ENCODE results near the gene MYO1H. TPM values are rescaled to one million over a fixed set of nuclear protein-coding genes. Genes with fewer than 3 reads are reported as not detected.

The MYO1H gene
- total and polyA plus RNA-seq, 12 donors = 0.03 to 0.08 TPM; not detected in 10

GRCh38 chr12:109455706-109456105 lies 108.0 kb downstream of the MYO1H start:
- Histone ChIP-seq H3K4me1 (replicated peaks in 1 of 2) (peaks cover 7 to 34% of the 10 kb centered on the region in 2 donors), H3K36me3 (replicated peaks in 1 of 2) (peaks cover 0 to 81% of the 10 kb centered on the region in 2 donors), H3K4me3 (no peak overlapping the region), H3K9me3 (replicated peaks in 1 of 3) (no peaks in the 10 kb centered on the region), H3K27ac (no peak overlapping the region), H3K27me3 (no peaks in the 10 kb centered on the region)
- intact Hi-C loops (cut with DNase I) = no loop called here
- 84 to 100% (median 93%) methylated on average over 1 of the region's 1 CpG for WGBS, 4 donors
- no peak for DNase-seq
- TF ChIP-seq CTCF (IDR thresholded peaks at IDR 0.05) (no peak), POLR2A (IDR thresholded peaks at IDR 0.05) (no peak)

GRCh38 chr12:109458086-109458485 lies 110.4 kb downstream of the MYO1H start:
- no peaks in the 10 kb centered on the region for H3K27me3 ChIP-seq
- H3K4me3 ChIP-seq = no peak overlapping the region
- WGBS, 4 donors = 64 to 80% (median 72%) methylated on average over 4 of the region's 4 CpGs
- H3K9me3 ChIP-seq (replicated peaks in 1 of 3) = no peaks in the 10 kb centered on the region
- DNase-seq = no peak
- TF ChIP-seq CTCF (IDR thresholded peaks at IDR 0.05) (no peak), POLR2A (IDR thresholded peaks at IDR 0.05) (no peak)
- intact Hi-C loops (cut with DNase I) = no loop called here
- peaks cover 0 to 62% of the 10 kb centered on the region in 2 donors for H3K36me3 ChIP-seq (replicated peaks in 1 of 2)
- H3K4me1 ChIP-seq (replicated peaks in 1 of 2) = peaks cover 30 to 54% of the 10 kb centered on the region in 2 donors
- H3K27ac ChIP-seq = peak overlapping the region in 2 of 5 donors; percentile 75 to 95

- Histone ChIP-seq H3K36me3 (replicated peaks in 1 of 2) (peaks cover 0 to 55% of the 10 kb centered on the region in 2 donors), H3K27me3 (no peaks in the 10 kb centered on the region), H3K4me3 (no peak overlapping the region), H3K27ac (peak overlapping the region in 2 of 5 donors; percentile 75 to 95), H3K9me3 (replicated peaks in 1 of 3) (no peaks in the 10 kb centered on the region), H3K4me1 (replicated peaks in 1 of 2) (peaks cover 36 to 61% of the 10 kb centered on the region in 2 donors)
- 52 to 74% (median 63%) methylated on average over 5 to 6 of the region's 6 CpGs for WGBS, 4 donors
- no peak for TF ChIP-seq CTCF (IDR thresholded peaks at IDR 0.05)
- no peak for TF ChIP-seq POLR2A (IDR thresholded peaks at IDR 0.05)
- intact Hi-C loops (cut with DNase I) = no loop called here
- DNase-seq = no peak
These were observed 111.1 kb downstream of the MYO1H start for GRCh38 chr12:109458771-109459208.

- intact Hi-C loops (cut with DNase I) = no loop called here
- no peaks in the 10 kb centered on the region for H3K9me3 ChIP-seq (replicated peaks in 1 of 3)
- no peaks in the 10 kb centered on the region for H3K27me3 ChIP-seq
- TF ChIP-seq CTCF (IDR thresholded peaks at IDR 0.05) = no peak
- TF ChIP-seq POLR2A (IDR thresholded peaks at IDR 0.05) = no peak
- no peak overlapping the region for H3K4me3 ChIP-seq
- H3K27ac ChIP-seq = peak overlapping the region in 2 of 5 donors; percentile 95 to 99
- WGBS, 4 donors = 70 to 75% (median 73%) methylated on average over 6 of the region's 6 CpGs
- DNase-seq = no peak
- H3K36me3 ChIP-seq (replicated peaks in 1 of 2) = peaks cover 0 to 50% of the 10 kb centered on the region in 2 donors
- H3K4me1 ChIP-seq (replicated peaks in 1 of 2) = peaks cover 40 to 66% of the 10 kb centered on the region in 2 donors
These were observed 111.5 kb downstream of the MYO1H start for GRCh38 chr12:109459247-109459646.

Data from adrenal gland (tissue), 12 donors.